SK-N-SH treated with all-trans-retinoic acid at 6 μM for 48 hours (cell line): ENCODE results near the gene TCAF1.

ENCODE experiments used
- ATAC-seq: fragments of 200-7000 bp; cut with Tn5 transposase; 3 replicates; pipeline ENCODE4 v1.9.1; 2020; ENCODE audit warnings: mild to moderate bottlenecking, moderate library complexity
- ARNTL ChIP-seq: fragments of 450-650 bp; formaldehyde crosslinking; IDR thresholded peaks from 2 replicates; pipeline ENCODE4 v1.5.0; 2020; ENCODE audit warnings: low read depth, mild to moderate bottlenecking, moderate library complexity, borderline replicate concordance
- CSDC2 ChIP-seq: fragments of 250-450 bp; sonication (Bioruptor Pico); IDR thresholded peaks from 2 replicates; pipeline ENCODE4 v1.5.0; 2020; ENCODE audit warnings: mild to moderate bottlenecking, moderate library complexity
- ESRRG ChIP-seq: fragments of 250-450 bp; sonication (Bioruptor Pico); IDR thresholded peaks from 2 replicates; pipeline ENCODE4 v1.6.1; 2021; ENCODE audit warnings: mild to moderate bottlenecking
- GLIS3 ChIP-seq: fragments of 250-450 bp; sonication (Bioruptor Pico); IDR thresholded peaks from 2 replicates; pipeline ENCODE4 v1.5.0; 2020; ENCODE audit warnings: mild to moderate bottlenecking, moderate library complexity
- ISL1 ChIP-seq: fragments of 250-450 bp; sonication (Bioruptor Pico); IDR thresholded peaks from 2 replicates; pipeline ENCODE4 v2.1.2; 2022; ENCODE audit warnings: mild to moderate bottlenecking, moderate library complexity
- PPARA ChIP-seq: fragments of 250-450 bp; sonication (Bioruptor Pico); IDR thresholded peaks from 2 replicates; pipeline ENCODE4 v1.5.0; 2020; ENCODE audit warnings: mild to moderate bottlenecking, borderline replicate concordance
- RARB ChIP-seq: fragments of 250-450 bp; sonication (Bioruptor Pico); IDR thresholded peaks from 2 replicates; pipeline ENCODE4 v1.8.0; 2021; ENCODE audit warnings: mild to moderate bottlenecking, moderate library complexity
- SNAI2 ChIP-seq: fragments of 250-450 bp; sonication (Bioruptor Pico); IDR thresholded peaks from 2 replicates; pipeline ENCODE4 v1.5.0; 2020; ENCODE audit warnings: mild to moderate bottlenecking, moderate library complexity
- TCF4 ChIP-seq: fragments of 250-450 bp; sonication (Bioruptor Pico); IDR thresholded peaks from 2 replicates; pipeline ENCODE4 v1.8.0; 2021; ENCODE audit warnings: mild to moderate bottlenecking, moderate library complexity, borderline replicate concordance
- TOX ChIP-seq: fragments of 250-450 bp; sonication (Bioruptor Pico); IDR thresholded peaks from 2 replicates; pipeline ENCODE4 v1.8.0; 2021; ENCODE audit warnings: mild to moderate bottlenecking, moderate library complexity, borderline replicate concordance
- TSHZ2 ChIP-seq: fragments of 250-450 bp; sonication (Bioruptor Pico); IDR thresholded peaks from 2 replicates; pipeline ENCODE4 v1.5.0; 2020; ENCODE audit warnings: mild to moderate bottlenecking, moderate library complexity
- ZFP3 ChIP-seq: fragments of 250-450 bp; sonication (Bioruptor Pico); IDR thresholded peaks from 2 replicates; pipeline ENCODE4 v1.5.0; 2020; ENCODE audit warnings: mild to moderate bottlenecking, moderate library complexity
- ZFP30 ChIP-seq: fragments of 450-650 bp; formaldehyde crosslinking; IDR thresholded peaks from 2 replicates; pipeline ENCODE4 v1.5.0; 2022; ENCODE audit warnings: mild to moderate bottlenecking, moderate library complexity
- ZNF565 ChIP-seq: fragments of 450-650 bp; formaldehyde crosslinking; conservative IDR thresholded peaks from 2 replicates; pipeline ENCODE4 v1.5.0; 2020; ENCODE audit warnings: low read depth, mild to moderate bottlenecking, moderate library complexity
- ZNF70 ChIP-seq: fragments of 450-650 bp; formaldehyde crosslinking; IDR thresholded peaks from 2 replicates; pipeline ENCODE4 v1.5.0; 2020; ENCODE audit warnings: mild to moderate bottlenecking, moderate library complexity
- ZNF8 ChIP-seq: fragments of 450-650 bp; formaldehyde crosslinking; IDR thresholded peaks from 2 replicates; pipeline ENCODE4 v1.5.0; 2020; ENCODE audit warnings: mild to moderate bottlenecking, moderate library complexity
- TF ChIP-seq, protein P1 (sequence below): fragments of 250-450 bp; sonication (Bioruptor Pico); IDR thresholded peaks from 2 replicates; pipeline ENCODE4 v1.8.0; 2021; ENCODE audit warnings: low read depth, mild to moderate bottlenecking, moderate library complexity, borderline replicate concordance
- TF ChIP-seq, protein P2 (sequence below): fragments of 250-450 bp; sonication (Bioruptor Pico); IDR thresholded peaks from 2 replicates; pipeline ENCODE4 v1.5.1; 2020; ENCODE audit warnings: low read depth, mild to moderate bottlenecking, moderate library complexity
- TF ChIP-seq, protein P3 (sequence below): fragments of 250-450 bp; sonication (Bioruptor Pico); IDR thresholded peaks from 2 replicates; pipeline ENCODE4 v1.5.1; 2021; ENCODE audit warnings: mild to moderate bottlenecking, moderate library complexity

Gene TCAF1

GRCh38 chr7:143896667-143897066, 5.3 kb downstream of the TCAF1 start:
- no peak for ATAC-seq
- no peak for TF ChIP-seq PPARA (CRISPR knock-in tag)
- TF ChIP-seq ESRRG (CRISPR knock-in tag): no peak
- TF ChIP-seq ZNF70 (CRISPR knock-in tag): no peak
- no peak for TF ChIP-seq ZFP30 (CRISPR knock-in tag)
- TF ChIP-seq, protein P1, sequence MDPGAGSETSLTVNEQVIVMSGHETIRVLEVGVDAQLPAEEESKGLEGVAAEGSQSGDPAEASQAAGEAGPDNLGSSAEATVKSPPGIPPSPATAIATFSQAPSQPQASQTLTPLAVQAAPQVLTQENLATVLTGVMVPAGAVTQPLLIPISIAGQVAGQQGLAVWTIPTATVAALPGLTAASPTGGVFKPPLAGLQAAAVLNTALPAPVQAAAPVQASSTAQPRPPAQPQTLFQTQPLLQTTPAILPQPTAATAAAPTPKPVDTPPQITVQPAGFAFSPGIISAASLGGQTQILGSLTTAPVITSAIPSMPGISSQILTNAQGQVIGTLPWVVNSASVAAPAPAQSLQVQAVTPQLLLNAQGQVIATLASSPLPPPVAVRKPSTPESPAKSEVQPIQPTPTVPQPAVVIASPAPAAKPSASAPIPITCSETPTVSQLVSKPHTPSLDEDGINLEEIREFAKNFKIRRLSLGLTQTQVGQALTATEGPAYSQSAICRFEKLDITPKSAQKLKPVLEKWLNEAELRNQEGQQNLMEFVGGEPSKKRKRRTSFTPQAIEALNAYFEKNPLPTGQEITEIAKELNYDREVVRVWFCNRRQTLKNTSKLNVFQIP (CRISPR knock-in tag): no peak
- TF ChIP-seq, protein P2, sequence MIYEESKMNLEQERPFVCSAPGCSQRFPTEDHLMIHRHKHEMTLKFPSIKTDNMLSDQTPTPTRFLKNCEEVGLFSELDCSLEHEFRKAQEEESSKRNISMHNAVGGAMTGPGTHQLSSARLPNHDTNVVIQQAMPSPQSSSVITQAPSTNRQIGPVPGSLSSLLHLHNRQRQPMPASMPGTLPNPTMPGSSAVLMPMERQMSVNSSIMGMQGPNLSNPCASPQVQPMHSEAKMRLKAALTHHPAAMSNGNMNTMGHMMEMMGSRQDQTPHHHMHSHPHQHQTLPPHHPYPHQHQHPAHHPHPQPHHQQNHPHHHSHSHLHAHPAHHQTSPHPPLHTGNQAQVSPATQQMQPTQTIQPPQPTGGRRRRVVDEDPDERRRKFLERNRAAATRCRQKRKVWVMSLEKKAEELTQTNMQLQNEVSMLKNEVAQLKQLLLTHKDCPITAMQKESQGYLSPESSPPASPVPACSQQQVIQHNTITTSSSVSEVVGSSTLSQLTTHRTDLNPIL (CRISPR knock-in tag): no peak
- no peak for TF ChIP-seq SNAI2 (CRISPR knock-in tag)
- TF ChIP-seq GLIS3 (CRISPR knock-in tag): no peak
- no peak for TF ChIP-seq ISL1
- TF ChIP-seq TCF4 (CRISPR knock-in tag): no peak
- no peak for TF ChIP-seq RARB
- TF ChIP-seq CSDC2 (CRISPR knock-in tag): no peak
- TF ChIP-seq ARNTL (CRISPR knock-in tag): no peak

DNA sequence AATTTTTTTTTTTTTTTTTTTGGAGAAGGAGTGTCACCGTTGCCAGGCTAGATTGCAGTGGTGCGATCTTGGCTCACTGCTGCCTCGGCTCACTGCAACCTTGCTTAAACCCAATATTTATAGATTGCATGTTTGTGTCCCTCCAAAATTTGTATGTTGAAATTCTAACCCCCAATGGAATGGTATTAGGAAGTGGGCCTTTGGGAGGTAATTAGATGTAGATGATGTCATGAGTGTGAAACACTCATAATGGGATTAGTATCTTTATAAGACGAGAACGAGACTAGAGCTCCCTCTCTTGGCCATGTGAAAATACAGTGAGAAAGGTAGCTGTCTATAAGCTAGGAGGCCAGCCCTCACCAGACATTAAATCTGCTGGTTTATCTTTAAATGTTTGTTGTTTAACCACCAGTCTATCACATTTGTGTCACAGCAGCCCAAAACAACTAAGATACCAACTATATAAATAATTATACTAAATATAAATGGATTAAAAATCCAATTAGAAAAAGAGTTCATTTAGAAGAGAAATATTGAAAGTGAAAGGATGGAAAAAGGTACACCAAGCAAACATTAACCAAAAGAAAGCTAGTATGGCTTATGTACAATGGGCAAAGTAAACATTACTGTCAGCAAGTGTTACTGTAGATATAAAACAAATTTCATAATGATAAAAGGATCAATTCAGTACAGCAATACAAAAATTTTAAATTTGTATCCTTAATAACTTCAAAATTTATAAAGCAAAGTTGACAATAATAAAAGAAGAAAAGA, 9.3 kb downstream of the TCAF1 start:
- no peak for ATAC-seq

More for the DNA sequence above, 9.3 kb downstream of the TCAF1 start:
- TF ChIP-seq ZNF565 (CRISPR knock-in tag) (no peak), TSHZ2 (CRISPR knock-in tag) (no peak), ZNF8 (CRISPR knock-in tag) (no peak), ISL1 (no peak), TCF4 (CRISPR knock-in tag) (no peak), CSDC2 (CRISPR knock-in tag) (no peak), SNAI2 (CRISPR knock-in tag) (no peak), ESRRG (CRISPR knock-in tag) (no peak), TOX (CRISPR knock-in tag) (no peak), ZFP3 (CRISPR knock-in tag) (no peak), PPARA (CRISPR knock-in tag) (no peak)
- TF ChIP-seq, protein P3, sequence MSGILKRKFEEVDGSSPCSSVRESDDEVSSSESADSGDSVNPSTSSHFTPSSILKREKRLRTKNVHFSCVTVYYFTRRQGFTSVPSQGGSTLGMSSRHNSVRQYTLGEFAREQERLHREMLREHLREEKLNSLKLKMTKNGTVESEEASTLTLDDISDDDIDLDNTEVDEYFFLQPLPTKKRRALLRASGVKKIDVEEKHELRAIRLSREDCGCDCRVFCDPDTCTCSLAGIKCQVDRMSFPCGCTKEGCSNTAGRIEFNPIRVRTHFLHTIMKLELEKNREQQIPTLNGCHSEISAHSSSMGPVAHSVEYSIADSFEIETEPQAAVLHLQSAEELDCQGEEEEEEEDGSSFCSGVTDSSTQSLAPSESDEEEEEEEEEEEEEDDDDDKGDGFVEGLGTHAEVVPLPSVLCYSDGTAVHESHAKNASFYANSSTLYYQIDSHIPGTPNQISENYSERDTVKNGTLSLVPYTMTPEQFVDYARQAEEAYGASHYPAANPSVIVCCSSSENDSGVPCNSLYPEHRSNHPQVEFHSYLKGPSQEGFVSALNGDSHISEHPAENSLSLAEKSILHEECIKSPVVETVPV: no peak
- TF ChIP-seq, protein P2 (CRISPR knock-in tag): no peak
- TF ChIP-seq, protein P1 (CRISPR knock-in tag): no peak
